ENCODE measurements around the gene TFDP1. TPM values are rescaled to one million over a fixed set of nuclear protein-coding genes. Genes with fewer than 3 reads are reported as not detected.
"Not testable (repeated sequence)": the region's sequence is repeated elsewhere in the genome, so short reads cannot be mapped to it uniquely, and the experiment has no call there.

Gene TFDP1
- total and polyA plus RNA-seq, 8 donors = 10.3 to 24.7 (median 17.9) TPM

DNA sequence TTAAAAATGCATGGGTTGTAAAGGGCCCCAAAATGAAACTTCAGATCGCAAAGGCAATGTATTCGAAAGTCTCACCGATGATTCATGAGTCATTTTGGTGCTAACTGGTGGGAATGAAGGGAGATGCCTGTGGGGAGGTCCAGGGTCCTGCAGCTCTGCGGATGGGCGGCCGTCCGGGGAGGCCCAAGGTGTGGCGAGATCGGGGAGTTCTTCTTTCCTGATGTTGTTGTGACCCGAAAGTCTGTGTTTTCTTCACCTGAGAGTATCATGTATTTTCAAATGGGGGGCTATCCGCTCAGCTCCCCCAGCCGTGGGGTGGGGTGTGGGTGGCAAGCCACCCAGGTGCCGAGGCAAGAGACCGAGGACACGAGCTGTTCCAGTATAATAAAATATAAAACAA is 36.5 kb downstream of the TFDP1 start:
- intact Hi-C loops (cut with DNase I) = no loop called here
- H3K27me3 ChIP-seq = no peaks in the 10 kb centered on the region
- ATAC-seq = no peak
- no peaks in the 10 kb centered on the region for H3K4me1 ChIP-seq
- H3K36me3 ChIP-seq = peaks cover 0 to 7% (median 0%) of the 10 kb centered on the region in 3 donors
- H3K4me3 ChIP-seq = no peak overlapping the region
- peak in 3 of 6 donors; percentile 2 to 30 (median 30) for DNase-seq
- TF ChIP-seq, protein P1, sequence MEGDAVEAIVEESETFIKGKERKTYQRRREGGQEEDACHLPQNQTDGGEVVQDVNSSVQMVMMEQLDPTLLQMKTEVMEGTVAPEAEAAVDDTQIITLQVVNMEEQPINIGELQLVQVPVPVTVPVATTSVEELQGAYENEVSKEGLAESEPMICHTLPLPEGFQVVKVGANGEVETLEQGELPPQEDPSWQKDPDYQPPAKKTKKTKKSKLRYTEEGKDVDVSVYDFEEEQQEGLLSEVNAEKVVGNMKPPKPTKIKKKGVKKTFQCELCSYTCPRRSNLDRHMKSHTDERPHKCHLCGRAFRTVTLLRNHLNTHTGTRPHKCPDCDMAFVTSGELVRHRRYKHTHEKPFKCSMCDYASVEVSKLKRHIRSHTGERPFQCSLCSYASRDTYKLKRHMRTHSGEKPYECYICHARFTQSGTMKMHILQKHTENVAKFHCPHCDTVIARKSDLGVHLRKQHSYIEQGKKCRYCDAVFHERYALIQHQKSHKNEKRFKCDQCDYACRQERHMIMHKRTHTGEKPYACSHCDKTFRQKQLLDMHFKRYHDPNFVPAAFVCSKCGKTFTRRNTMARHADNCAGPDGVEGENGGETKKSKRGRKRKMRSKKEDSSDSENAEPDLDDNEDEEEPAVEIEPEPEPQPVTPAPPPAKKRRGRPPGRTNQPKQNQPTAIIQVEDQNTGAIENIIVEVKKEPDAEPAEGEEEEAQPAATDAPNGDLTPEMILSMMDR (IDR thresholded peaks at IDR 0.05) = no peak
- 97 to 98% methylated on average over 15 of the region's 15 CpGs for WGBS, 2 donors
- H3K9me3 ChIP-seq = no peaks in the 10 kb centered on the region
- no peak for FAIRE-seq
- no peak overlapping the region for H3K27ac ChIP-seq

DNA sequence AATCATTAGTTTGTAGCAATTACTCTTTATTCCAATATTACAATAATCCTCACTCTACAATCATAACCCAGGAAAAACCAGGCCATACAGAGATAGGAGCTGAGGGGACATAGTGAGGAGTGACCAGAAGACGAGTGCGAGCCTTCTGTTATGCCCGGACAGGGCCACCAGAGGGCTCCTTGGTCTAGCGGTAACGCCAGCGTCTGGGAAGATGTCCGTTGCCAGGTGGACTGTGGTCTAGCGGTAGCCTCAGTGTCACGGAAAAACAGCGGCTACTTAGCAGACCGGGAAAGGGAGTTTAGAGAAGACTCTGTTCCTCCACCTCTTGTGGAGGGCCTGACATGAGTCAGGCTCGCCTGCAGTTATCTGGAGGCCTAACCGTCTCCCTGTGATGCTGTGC is 36.9 kb downstream of the TFDP1 start:
- H3K4me3 ChIP-seq; H3K36me3 ChIP-seq; H3K27ac ChIP-seq; H3K4me1 ChIP-seq; intact Hi-C loops (cut with DNase I); H3K9me3 ChIP-seq; H3K27me3 ChIP-seq; ATAC-seq; FAIRE-seq: not testable (repeated sequence)
- DNase-seq = peak in 3 of 6 donors; percentile 7 to 25 (median 15)
- WGBS, 2 donors = 78 to 84% methylated on average over 13 of the region's 13 CpGs

DNA sequence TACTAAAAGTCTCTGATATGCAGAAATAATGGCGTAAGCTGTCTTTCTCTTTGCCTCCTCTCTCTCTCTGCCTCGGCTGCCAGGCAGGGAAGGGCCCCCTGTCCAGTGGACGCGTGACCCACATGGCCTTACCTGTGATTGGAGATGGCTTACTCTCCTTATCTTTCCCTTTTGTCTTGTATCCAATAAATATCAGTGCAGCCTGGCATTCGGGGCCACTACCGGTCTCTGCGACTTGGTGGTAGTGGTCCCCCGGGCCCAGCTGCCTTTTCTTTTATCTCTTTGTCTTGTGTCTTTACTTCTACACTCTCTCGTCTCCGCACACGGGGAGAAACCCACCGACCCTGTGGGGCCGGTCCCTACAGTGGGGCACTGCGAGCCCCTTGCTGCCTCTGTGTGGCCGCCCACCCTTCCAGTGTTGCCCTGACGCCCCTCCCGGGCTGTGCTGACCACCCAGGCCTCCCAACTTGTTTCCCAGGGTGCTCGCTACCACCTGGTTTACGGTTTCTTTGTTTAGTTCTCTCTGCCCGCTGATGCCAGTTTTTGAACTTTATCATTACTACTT is 37.5 kb downstream of the TFDP1 start:
- H3K4me1 ChIP-seq; H3K27me3 ChIP-seq; H3K9me3 ChIP-seq; intact Hi-C loops (cut with DNase I); FAIRE-seq; ATAC-seq; H3K36me3 ChIP-seq; H3K27ac ChIP-seq; H3K4me3 ChIP-seq: not testable (repeated sequence)
- peak in 3 of 6 donors; percentile 6 to 26 (median 24) for DNase-seq
- 92 to 95% methylated on average over 20 of the region's 20 CpGs for whole genome bisulfite sequencing, 2 donors

DNA sequence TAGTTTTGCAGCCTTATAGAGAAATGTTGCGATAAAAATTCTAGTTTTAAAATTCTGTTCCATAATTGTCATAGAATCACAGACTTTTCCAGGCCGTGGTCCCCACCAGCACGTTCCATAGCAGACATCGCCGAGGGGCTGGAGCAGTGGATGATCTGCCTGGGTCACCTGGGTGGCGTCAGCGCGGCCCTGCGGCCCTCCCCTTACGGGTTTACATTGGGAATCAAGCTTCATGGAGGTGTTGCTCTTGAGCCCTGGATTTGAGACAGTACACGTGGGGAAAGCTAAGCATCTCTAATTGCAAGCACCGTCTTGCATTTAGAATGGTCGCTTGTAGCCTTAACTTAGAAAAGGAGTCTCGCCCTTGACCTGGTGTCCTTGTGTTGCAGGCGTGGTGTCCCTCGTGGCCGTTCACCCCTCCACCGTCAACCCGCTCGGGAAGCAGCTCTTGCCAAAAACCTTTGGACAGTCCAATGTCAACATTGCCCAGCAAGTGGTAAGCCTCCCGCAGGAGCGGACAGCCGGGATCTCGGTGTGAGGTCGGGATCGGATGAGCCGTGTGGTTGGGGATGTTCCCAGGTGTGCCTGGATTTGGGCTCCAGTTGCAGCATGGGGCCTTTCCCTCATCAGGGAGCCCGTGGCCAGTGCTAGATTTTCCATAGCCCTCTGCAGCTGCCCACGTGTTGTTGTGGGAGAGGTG is 38.4 kb downstream of the TFDP1 start:
- Histone ChIP-seq H3K9me3 (no peaks in the 10 kb centered on the region), H3K36me3 (peaks cover 0 to 7% (median 0%) of the 10 kb centered on the region in 3 donors), H3K4me3 (no peak overlapping the region), H3K27ac (no peak overlapping the region), H3K4me1 (no peaks in the 10 kb centered on the region), H3K27me3 (no peaks in the 10 kb centered on the region)
- no peak for FAIRE-seq
- TF ChIP-seq, protein P1 (IDR thresholded peaks at IDR 0.05) = no peak
- WGBS, 2 donors = 92 to 93% methylated on average over 29 of the region's 29 CpGs
- peak in 3 of 6 donors; percentile 7 to 42 (median 27) for DNase-seq
- intact Hi-C loops (cut with DNase I) = no loop called here
- ATAC-seq = no peak

GRCh38 chr13:113623491-113624234 is 39.1 kb downstream of the TFDP1 start:
- ATAC-seq (peak in 1 of 4 donors; percentile 29), FAIRE-seq (no peak), DNase-seq (peak in 3 of 6 donors; percentile 12 to 52 (median 50))
- Histone ChIP-seq H3K4me1 (no peaks in the 10 kb centered on the region), H3K36me3 (peaks cover 0 to 7% (median 0%) of the 10 kb centered on the region in 3 donors), H3K4me3 (no peak overlapping the region), H3K27ac (no peak overlapping the region), H3K9me3 (no peaks in the 10 kb centered on the region), H3K27me3 (no peaks in the 10 kb centered on the region)
- 95 to 97% methylated on average over 20 of the region's 20 CpGs for WGBS, 2 donors
- intact Hi-C loops (cut with DNase I) = no loop called here
- TF ChIP-seq, protein P1 (IDR thresholded peaks at IDR 0.05) = no peak
